Measurements from ENCODE around the gene BANP.

- TF ChIP-seq EZH2 (IDR thresholded peaks at IDR 0.05; ENCODE audit: insufficient read depth, poor library complexity, severe bottlenecking) (no peak), EZH2phosphoT487 (IDR thresholded peaks at IDR 0.05; ENCODE audit: insufficient read depth, low read depth) (no peak)
Observed at GRCh38 chr16:87961623-87962022, 10.4 kb downstream of the BANP start.

All from GM23248 (cell line).